HepG2 (cell line): ENCODE measurements around the gene CPNE2. TPM values are rescaled to one million over a fixed set of nuclear protein-coding genes. Genes with fewer than 3 reads are reported as not detected.

Source experiments
- ATAC-seq: fragments of 200-7000 bp; cut with Tn5 transposase; 3 replicates; pipeline ENCODE4 v1.9.1; 2020; ENCODE audit warnings: mild to moderate bottlenecking, moderate library complexity
- BruUV-seq: library from RNA; stranded (reverse); fragments of 400-500 nt; replicated peaks from 2 replicates; lab custom pipeline; 2021; lab: Mats Ljungman, UMichigan
- CTCF ChIA-PET: fragments of 300-600 bp; formaldehyde crosslinking; extraction: SDS; loops from one replicate; lab custom pipeline; 2021; ENCODE audit warnings: low total read pairs, inconsistent platforms, low intra/inter-chr PET ratio; lab: Yijun Ruan, JAX
- POLR2A ChIA-PET: fragments of 350-600 bp; sonication (Branson Sonifier 250); formaldehyde crosslinking; loops from one replicate; lab custom pipeline; 2020; ENCODE audit warnings: antibody characterized with exemption, inconsistent platforms; lab: Yijun Ruan, JAX
- DNase-seq: peaks from one replicate; pipeline ENCODE4 v3.0.0-alpha.2; 2015; ENCODE audit warnings: low spot score
- FAIRE-seq: peaks from 3 replicates; lab custom pipeline; 2011; peaks lifted over from hg19 to GRCh38; lab: Jason Lieb, UNC
- H2AFZ ChIP-seq: one replicate; pipeline ENCODE4 v1.6.1; 2011; ENCODE audit warnings: low read length, inconsistent platforms
- H3K27ac ChIP-seq: fragments of 300-600 bp; 3 replicates; pipeline ENCODE4 v1.8.0; 2011; ENCODE audit warnings: mixed run types, mild to moderate bottlenecking, mixed read lengths, low read length, inconsistent platforms; ENCODE audit not compliant: insufficient read depth; ENCODE audit errors: extremely low read length
- H3K27me3 ChIP-seq, 2 experiments: fragments of 200-600 bp in 1 of 2; 2 replicates in 1 of 2; 3 replicates in 1 of 2; pipeline versions ENCODE4 v1.6.0 to v1.8.0; 2011; ENCODE audit warnings: low read length in 2 of 2, mild to moderate bottlenecking in 2 of 2, moderate library complexity in 2 of 2, inconsistent platforms in 1 of 2; ENCODE audit not compliant: insufficient read depth in 2 of 2, control insufficient read depth in 1 of 2
- H3K36me3 ChIP-seq, 2 experiments: fragments of 200-600 bp in 1 of 2; replicated peaks in 1 of 2; 2 replicates in 1 of 2; 3 replicates in 1 of 2; pipeline versions ENCODE4 v1.5.1 to v1.8.0; 2011; ENCODE audit warnings: low read length in 2 of 2, inconsistent platforms in 1 of 2; ENCODE audit not compliant: insufficient read depth in 2 of 2, control insufficient read depth in 1 of 2
- H3K4me1 ChIP-seq: 2 replicates; pipeline ENCODE4 v1.5.1; 2012; ENCODE audit warnings: low read length, inconsistent platforms; ENCODE audit not compliant: insufficient read depth
- H3K4me2 ChIP-seq: 2 replicates; pipeline ENCODE4 v1.6.0; 2011; ENCODE audit warnings: low read depth, low read length, inconsistent platforms
- H3K4me3 ChIP-seq, 3 experiments: fragments of 200-600 bp in 1 of 3; sonication (generic), shearing (Covaris generic) in 1 of 3; replicated peaks in 1 of 3; 2 replicates each; pipeline ENCODE4 v1.5.1; 2011 to 2016; ENCODE audit warnings: low read length in 3 of 3, inconsistent platforms in 2 of 3, low read depth in 2 of 3, mild to moderate bottlenecking in 2 of 3, control low read depth in 1 of 3, mixed read lengths in 1 of 3; ENCODE audit not compliant: insufficient read depth in 1 of 3
- H3K79me2 ChIP-seq: one replicate; pipeline ENCODE4 v1.6.1; 2011; ENCODE audit warnings: low read length, inconsistent platforms; ENCODE audit not compliant: insufficient read depth
- H3K9ac ChIP-seq: 2 replicates; pipeline ENCODE4 v1.6.0; 2011; ENCODE audit warnings: mild to moderate bottlenecking, low read depth, low read length, inconsistent platforms; ENCODE audit not compliant: insufficient read depth
- H3K9me3 ChIP-seq: 2 replicates; pipeline ENCODE4 v1.5.1; 2012; ENCODE audit warnings: mild to moderate bottlenecking, low read length
- H4K20me1 ChIP-seq: 2 replicates; pipeline ENCODE4 v1.6.0; 2011; ENCODE audit warnings: inconsistent platforms, mild to moderate bottlenecking, low read length, moderate library complexity; ENCODE audit not compliant: insufficient read depth
- BCL3 ChIP-seq: sonication (generic); formaldehyde crosslinking; IDR thresholded peaks from 2 replicates; pipeline ENCODE4 v1.5.1; 2020; ENCODE audit warnings: mild to moderate bottlenecking, missing genetic modification reagents, moderate library complexity
- CCDC6 ChIP-seq: sonication (generic); formaldehyde crosslinking; IDR thresholded peaks from 2 replicates; pipeline ENCODE4 v1.8.1; 2022; ENCODE audit warnings: mild to moderate bottlenecking, missing genetic modification reagents, moderate library complexity
- HMGXB4 ChIP-seq, 2 experiments: sonication (generic) in 1 of 2; formaldehyde crosslinking in 1 of 2; IDR thresholded peaks; 2 replicates each; pipeline versions ENCODE4 v1.4.0 to v1.6.1; 2018 to 2020; ENCODE audit warnings: missing genetic modification reagents in 2 of 2, borderline replicate concordance in 1 of 2, low read depth in 1 of 2, mild to moderate bottlenecking in 1 of 2, missing biosample characterization in 1 of 2
- JDP2 ChIP-seq: sonication (generic); formaldehyde crosslinking; IDR thresholded peaks from 2 replicates; pipeline ENCODE4 v1.8.1; 2022; ENCODE audit warnings: missing genetic modification reagents, borderline replicate concordance
- NR2C2 ChIP-seq: sonication (generic); formaldehyde crosslinking; IDR thresholded peaks from 2 replicates; pipeline ENCODE4 v1.4.0; 2020; ENCODE audit warnings: missing genetic modification reagents, mild to moderate bottlenecking, moderate library complexity, borderline replicate concordance
- PTBP1 ChIP-seq: fragments of 200-400 bp; formaldehyde crosslinking; IDR thresholded peaks from 2 replicates; pipeline ENCODE4 v1.6.1; 2018; ENCODE audit warnings: low read length, low read depth; ENCODE audit not compliant: poor library complexity, severe bottlenecking
- TBX2 ChIP-seq: sonication (generic); formaldehyde crosslinking; IDR thresholded peaks from 2 replicates; pipeline ENCODE4 v1.5.0; 2020; ENCODE audit warnings: missing genetic modification reagents, mild to moderate bottlenecking, borderline replicate concordance
- YY1 ChIP-seq: IDR thresholded peaks from 2 replicates; pipeline ENCODE4 v1.6.1; 2011; ENCODE audit warnings: low read length, low read depth, moderate library complexity, mild to moderate bottlenecking; ENCODE audit not compliant: insufficient read depth, insufficient replicate concordance
- ZNF431 ChIP-seq: sonication (generic); formaldehyde crosslinking; IDR thresholded peaks from 2 replicates; pipeline ENCODE4 v1.9.0; 2022; ENCODE audit warnings: missing genetic modification reagents, low read depth, mild to moderate bottlenecking, borderline replicate concordance
- ZNF674 ChIP-seq: sonication (generic); formaldehyde crosslinking; IDR thresholded peaks from 2 replicates; pipeline ENCODE4 v1.5.0; 2020; ENCODE audit warnings: low read depth, mild to moderate bottlenecking, missing genetic modification reagents
- ZNF747 ChIP-seq: sonication (generic); formaldehyde crosslinking; IDR thresholded peaks from 2 replicates; pipeline ENCODE4 v1.8.1; 2023; ENCODE audit warnings: missing genetic modification reagents, mild to moderate bottlenecking, borderline replicate concordance
- ZNF766 ChIP-seq: sonication (generic); formaldehyde crosslinking; IDR thresholded peaks from 2 replicates; pipeline ENCODE4 v1.5.0; 2020; ENCODE audit warnings: missing genetic modification reagents, borderline replicate concordance
- WGBS: methylation state at CpG from one replicate; pipeline ENCODE4 v1.1.6; 2017; ENCODE audit warnings: low lambda C conversion rate; 5-methylcytosine and 5-hydroxymethylcytosine counted together
- in situ Hi-C: cut with HindIII; loops from 2 replicates; pipeline ENCODE4 v1.10.0; 2017; ENCODE audit warnings: low pct_unique_long_range_greater_than_20kb; ENCODE audit not compliant: extremely low pct_ligation_motif_present
- intact Hi-C: fragments of 100-400 bp; cut with micrococcal nuclease; formaldehyde crosslinking; loops from one replicate; pipeline ENCODE4 v1.10.0; 2022; ENCODE audit not compliant: unreplicated experiment
- polyA plus RNA-seq, 8 experiments: library from polyadenylated mRNA; depleted of rRNA in 3 of 8; stranded (reverse) in 7 of 8; unstranded in 1 of 8; fragments of >200 nt; fragmentation: Illumina TruSeq in 4 of 8; extraction: Trizol in 4 of 8; gene quantifications; 2 replicates each; pipeline versions ENCODE4 v1.2.1 to v1.2.3, GENCODE V29; 2011 to 2016; ENCODE audit warnings: low read depth in 4 of 8, missing spikeins in 1 of 8, mixed read lengths in 1 of 8; ENCODE audit not compliant: insufficient read depth in 1 of 8
- total RNA-seq, 5 experiments: library from RNA; depleted of rRNA; stranded (reverse); fragments of >200 nt; fragmentation: Illumina TruSeq; extraction: Trizol; gene quantifications; 2 replicates each; pipeline ENCODE4 v1.2.3, GENCODE V29; 2016; ENCODE audit warnings: low read depth in 1 of 5

Gene CPNE2
- total and polyA plus RNA-seq, 2 of the 13 experiments (the other 11 are each of a cell fraction or from before 2014, with no cell fraction given), result 10.6 to 23.3 TPM

- TF ChIP-seq ZNF766 (CRISPR knock-in tag) (0 out of 2 replicates have a peak, but pooled peaks have one; percentile 38), YY1 (peak; percentile 40), CCDC6 (peak; percentile 16; the same call in 1 of the 2 replicates), ZNF431 (CRISPR knock-in tag) (0 out of 2 replicates have a peak, but pooled peaks have one; percentile 30)
- TF ChIP-seq, all 625 proteins: peak for 42; not testable (repeated sequence) for 583
Measured at GRCh38 chr16:57187902-57188710, 95.7 kb downstream of the CPNE2 start (continued).

- Histone ChIP-seq H3K27me3 (no peaks in the 10 kb centered on the region; a peak in 2 of 5 replicates), H3K9me3 (no peaks in the 10 kb centered on the region), H2AFZ (no peak overlapping the region), H3K79me2 (peaks cover 94% of the 10 kb centered on the region), H3K9ac (peak overlapping the region; percentile 93), H3K4me3 (peak overlapping the region; percentile 88 to 99 (median 94)), H3K4me1 (peaks cover 64% of the 10 kb centered on the region), H3K36me3 (peaks cover 2 to 8% of the 10 kb centered on the region in 2 experiments; a peak in 4 of 5 replicates), H4K20me1 (peaks cover 24% of the 10 kb centered on the region), H3K27ac (peak overlapping the region; percentile 82), H3K4me2 (peak overlapping the region; percentile 76)
- ChIA-PET POLR2A (interaction anchor here (1.9 kb wide), 1 partner anchor 17 kb away, joined by 6 read pairs; no protein-coding TSS in a partner anchor), CTCF (no interaction called here)
- FAIRE-seq (no peak), ATAC-seq (no peak), DNase-seq (no peak)
- WGBS, result 6% methylated on average over 9 of the region's 9 CpGs
- BruUV-seq, result no TSS peak
- in situ Hi-C loops (loop anchor here (5.0 kb wide), 1 partner anchor 94 kb away; the partner anchor contains the start of gene PLLP), intact Hi-C loops (loop anchor here (1.0 to 5.0 kb wide), 3 partner anchors 54 to 109 kb away; partner anchors contain the start of gene PLLP)
- TF ChIP-seq PTBP1 (no peak), JDP2 (no peak), BCL3 (CRISPR knock-in tag) (0 out of 2 replicates have a peak, but pooled peaks have one; percentile 31), HMGXB4 (CRISPR knock-in tag; IDR thresholded peaks at IDR 0.05; ENCODE audit: borderline replicate concordance in 1 of 2, low read depth in 1 of 2) (0 out of 4 replicates have a peak, but pooled peaks of 1 of the 2 experiments have one; percentile 7), NR2C2 (CRISPR knock-in tag) (0 out of 2 replicates have a peak, but pooled peaks have one; percentile 2), ZNF747 (peak; percentile 48; the same call in 1 of the 2 replicates), ZNF674 (CRISPR knock-in tag) (0 out of 2 replicates have a peak, but pooled peaks have one; percentile 46), TBX2 (CRISPR knock-in tag) (peak; percentile 61; the same call in 1 of the 2 replicates)
Measured at GRCh38 chr16:57188711-57189002, 96.3 kb downstream of the CPNE2 start.
